Glutamatergic neuron (in vitro differentiated cells): ENCODE measurements around the gene ERFE. TPM values are rescaled to one million over a fixed set of nuclear protein-coding genes. Genes with fewer than 3 reads are reported as not detected.

Source experiments
- DNase-seq: peaks from one replicate; pipeline ENCODE4 v3.0.0; 2022
- H3K27ac Mint-ChIP-seq: one replicate; pipeline ENCODE4 v1.8.0; 2020; ENCODE audit warnings: mild to moderate bottlenecking, mixed read lengths, inconsistent platforms; ENCODE audit not compliant: unreplicated experiment
- H3K27me3 Mint-ChIP-seq: one replicate; pipeline ENCODE4 v1.8.0; 2020; ENCODE audit warnings: mild to moderate bottlenecking, moderate library complexity, mixed read lengths, inconsistent platforms; ENCODE audit not compliant: unreplicated experiment
- H3K36me3 Mint-ChIP-seq: one replicate; pipeline ENCODE4 v1.8.0; 2020; ENCODE audit warnings: mild to moderate bottlenecking, mixed read lengths, inconsistent platforms; ENCODE audit not compliant: unreplicated experiment
- H3K4me1 Mint-ChIP-seq: one replicate; pipeline ENCODE4 v1.8.0; 2020; ENCODE audit warnings: mild to moderate bottlenecking, low read depth, mixed read lengths, inconsistent platforms; ENCODE audit not compliant: unreplicated experiment
- H3K4me3 Mint-ChIP-seq: one replicate; pipeline ENCODE4 v1.8.0; 2020; ENCODE audit warnings: mild to moderate bottlenecking, mixed read lengths, inconsistent platforms; ENCODE audit not compliant: unreplicated experiment
- H3K9me3 Mint-ChIP-seq: one replicate; pipeline ENCODE4 v1.8.0; 2020; ENCODE audit warnings: mild to moderate bottlenecking, moderate library complexity, mixed read lengths, inconsistent platforms; ENCODE audit not compliant: unreplicated experiment
- total RNA-seq: library from RNA; stranded (reverse); fragmentation: NEBNext Ultra II Directional; extraction: Animal tissue kit (Norgen Biotek cat#: 25700); gene quantifications from one replicate; pipeline ENCODE4 v1.2.1, GENCODE V29; 2021; ENCODE audit not compliant: unreplicated experiment
- TF ChIP-seq, protein P1 (sequence below): fragments of 200-600 bp; sonication (generic); IDR thresholded peaks from one replicate; pipeline ENCODE4 v1.5.0; 2021; ENCODE audit not compliant: partially characterized antibody, unreplicated experiment

ERFE gene
- total RNA-seq, 1 donor from 2014 or later, result 12.2 TPM

DNA sequence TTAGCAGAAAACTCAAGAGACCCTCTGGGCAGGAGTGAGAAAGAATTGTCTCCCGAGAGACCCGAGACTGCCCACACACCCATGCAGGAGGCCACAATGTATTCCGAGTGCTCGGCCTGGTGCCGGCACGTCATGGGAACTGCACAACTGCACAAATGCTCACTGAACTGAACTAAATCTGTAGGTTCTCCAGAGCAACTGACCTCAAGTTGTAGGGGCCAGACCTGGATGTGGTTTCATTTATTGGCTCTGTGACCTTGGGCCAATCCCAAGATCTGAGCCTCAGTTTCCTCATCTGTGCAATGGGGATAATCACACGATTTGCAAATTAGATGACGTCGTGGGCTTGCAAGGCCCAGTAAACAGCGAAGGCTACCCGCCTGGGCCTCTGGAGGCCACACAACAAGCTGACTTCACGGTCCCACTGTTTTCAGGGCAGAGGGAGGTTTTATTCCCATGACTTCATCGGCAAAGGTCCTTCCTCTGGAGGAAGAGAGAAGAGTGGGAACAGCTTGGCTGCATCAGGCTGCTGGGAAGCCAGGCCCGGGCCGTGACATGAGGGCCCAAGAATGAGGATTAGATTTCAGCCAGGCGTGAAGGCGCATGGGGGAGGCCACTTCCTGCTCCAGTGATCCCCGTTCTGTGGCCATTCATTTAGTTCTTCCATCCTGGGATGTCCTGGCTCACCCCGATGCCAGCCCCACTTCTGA is 3.6 kb upstream of the ERFE start:
- H3K36me3 Mint-ChIP-seq, result no peaks in the 10 kb centered on the region
- DNase-seq, result no peak
- TF ChIP-seq, protein P1, sequence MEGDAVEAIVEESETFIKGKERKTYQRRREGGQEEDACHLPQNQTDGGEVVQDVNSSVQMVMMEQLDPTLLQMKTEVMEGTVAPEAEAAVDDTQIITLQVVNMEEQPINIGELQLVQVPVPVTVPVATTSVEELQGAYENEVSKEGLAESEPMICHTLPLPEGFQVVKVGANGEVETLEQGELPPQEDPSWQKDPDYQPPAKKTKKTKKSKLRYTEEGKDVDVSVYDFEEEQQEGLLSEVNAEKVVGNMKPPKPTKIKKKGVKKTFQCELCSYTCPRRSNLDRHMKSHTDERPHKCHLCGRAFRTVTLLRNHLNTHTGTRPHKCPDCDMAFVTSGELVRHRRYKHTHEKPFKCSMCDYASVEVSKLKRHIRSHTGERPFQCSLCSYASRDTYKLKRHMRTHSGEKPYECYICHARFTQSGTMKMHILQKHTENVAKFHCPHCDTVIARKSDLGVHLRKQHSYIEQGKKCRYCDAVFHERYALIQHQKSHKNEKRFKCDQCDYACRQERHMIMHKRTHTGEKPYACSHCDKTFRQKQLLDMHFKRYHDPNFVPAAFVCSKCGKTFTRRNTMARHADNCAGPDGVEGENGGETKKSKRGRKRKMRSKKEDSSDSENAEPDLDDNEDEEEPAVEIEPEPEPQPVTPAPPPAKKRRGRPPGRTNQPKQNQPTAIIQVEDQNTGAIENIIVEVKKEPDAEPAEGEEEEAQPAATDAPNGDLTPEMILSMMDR, result no peak
- H3K27ac Mint-ChIP-seq, result no peak overlapping the region
- H3K4me1 Mint-ChIP-seq, result peaks cover 6% of the 10 kb centered on the region
- no peak overlapping the region for H3K4me3 Mint-ChIP-seq
- peaks cover 5% of the 10 kb centered on the region for H3K9me3 Mint-ChIP-seq
- no peaks in the 10 kb centered on the region for H3K27me3 Mint-ChIP-seq

DNA sequence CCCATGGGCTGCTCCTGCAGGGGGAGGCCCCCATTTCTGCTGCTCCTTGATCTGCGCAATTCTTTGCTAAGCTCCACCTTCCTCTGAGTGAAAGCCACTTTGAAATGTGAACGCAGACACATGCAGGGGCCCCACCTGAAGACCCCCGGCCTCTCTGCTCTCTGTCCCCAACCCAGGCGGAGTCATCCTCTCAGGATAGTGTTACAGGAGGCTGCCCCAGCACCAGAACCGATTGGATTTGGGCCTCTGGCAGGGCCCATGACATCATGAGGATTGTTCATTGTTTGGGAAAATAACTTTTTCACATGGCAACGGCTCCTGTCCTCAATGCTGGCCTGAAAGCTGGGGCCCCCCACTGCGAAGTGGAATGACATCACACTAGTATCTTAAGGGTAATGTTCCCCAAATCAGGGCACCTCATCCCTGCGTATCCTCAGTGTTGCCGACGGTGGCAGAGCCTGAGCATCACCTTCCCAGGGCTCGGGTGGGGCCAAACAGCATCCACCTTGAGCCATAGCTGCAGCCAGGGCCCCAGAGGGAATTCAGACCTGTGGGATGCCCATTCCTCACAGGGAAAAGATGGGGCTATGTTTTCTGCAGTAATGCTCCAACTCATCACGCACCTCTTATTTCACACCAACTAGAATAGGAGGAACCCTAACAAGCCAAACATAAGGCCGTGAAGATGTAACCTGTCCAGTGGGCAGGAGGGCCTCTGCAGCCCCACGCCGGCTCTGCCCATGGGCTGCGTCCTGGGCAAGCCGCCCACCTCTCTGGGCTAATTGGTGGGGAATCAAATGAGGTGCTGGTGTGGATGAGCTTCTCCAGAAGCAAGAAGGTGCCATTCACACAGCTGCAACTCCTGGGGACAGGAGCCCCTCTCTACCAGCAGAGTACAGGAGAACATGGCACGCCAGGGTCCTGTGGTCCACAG is 2.7 kb upstream of the ERFE start:
- Mint-ChIP-seq H3K4me1 (peaks cover 10% of the 10 kb centered on the region), H3K27me3 (no peaks in the 10 kb centered on the region), H3K27ac (no peak overlapping the region)

DNA sequence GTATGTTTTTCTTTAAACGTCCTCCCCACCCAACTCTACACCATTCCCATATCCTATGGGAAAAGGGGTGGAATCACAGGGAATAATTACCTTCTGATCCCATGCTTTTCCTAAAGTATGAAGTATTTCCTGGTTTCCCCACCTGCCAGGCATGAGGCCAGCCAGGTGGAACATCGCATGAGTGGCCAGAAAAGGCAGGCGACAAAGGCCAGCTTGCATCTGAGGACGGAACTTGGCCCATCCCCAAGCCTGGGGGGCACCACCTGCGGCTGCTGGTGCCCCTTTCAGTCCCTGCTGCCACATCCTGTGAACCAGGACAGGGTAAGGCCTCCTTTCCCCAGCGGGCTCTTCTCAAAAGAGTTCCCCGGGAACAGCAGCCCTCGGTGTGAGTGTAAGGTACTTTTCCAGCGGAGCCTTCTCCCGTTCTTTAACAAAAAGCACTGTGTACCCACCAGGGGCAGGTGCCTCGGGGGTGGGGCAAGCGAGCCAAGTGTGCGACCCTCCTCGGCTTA is 1.2 kb upstream of the ERFE start:
- Mint-ChIP-seq H3K9me3 (peaks cover 5% of the 10 kb centered on the region), H3K36me3 (no peaks in the 10 kb centered on the region), H3K27ac (no peak overlapping the region)

More for the DNA sequence above, 2.7 kb upstream of the ERFE start:
- DNase-seq, result no peak
- H3K4me3 Mint-ChIP-seq, result no peak overlapping the region
- no peaks in the 10 kb centered on the region for H3K36me3 Mint-ChIP-seq
- H3K9me3 Mint-ChIP-seq, result peaks cover 5% of the 10 kb centered on the region
- TF ChIP-seq, protein P1, result no peak

DNA sequence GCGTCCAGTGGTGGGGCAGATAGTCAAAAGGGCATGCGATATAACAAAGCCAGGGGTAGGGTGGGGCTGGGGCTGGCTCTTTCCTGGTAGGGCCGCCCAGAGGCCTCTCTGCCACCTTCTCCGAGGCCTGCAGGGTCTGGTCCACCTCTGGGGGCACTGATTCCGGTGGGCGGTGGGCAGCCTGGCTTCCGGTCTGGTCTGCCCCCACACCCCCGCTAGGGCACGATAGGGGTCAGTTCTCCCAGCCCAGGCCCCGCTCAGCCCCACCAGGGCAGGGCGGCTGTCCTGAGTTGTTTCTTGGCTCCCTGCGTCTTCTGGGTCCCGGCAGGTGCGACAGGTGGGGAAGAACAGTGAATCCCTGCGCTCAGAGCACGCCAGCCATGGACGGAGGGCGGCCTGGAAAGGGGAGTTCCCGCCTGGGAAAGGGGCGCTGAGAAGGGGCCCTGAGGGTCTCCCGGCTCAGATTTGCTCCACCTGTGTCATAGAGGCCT is 707 bp upstream of the ERFE start:
- no peak overlapping the region for H3K4me3 Mint-ChIP-seq
- H3K27me3 Mint-ChIP-seq, result no peaks in the 10 kb centered on the region
- TF ChIP-seq, protein P1, result no peak
- peaks cover 5% of the 10 kb centered on the region for H3K9me3 Mint-ChIP-seq
- H3K27ac Mint-ChIP-seq, result no peak overlapping the region
- H3K4me1 Mint-ChIP-seq, result peaks cover 10% of the 10 kb centered on the region
- no peaks in the 10 kb centered on the region for H3K36me3 Mint-ChIP-seq
- no peak for DNase-seq

More for the DNA sequence above, 1.2 kb upstream of the ERFE start:
- H3K4me1 Mint-ChIP-seq, result peaks cover 10% of the 10 kb centered on the region
- no peaks in the 10 kb centered on the region for H3K27me3 Mint-ChIP-seq
- H3K4me3 Mint-ChIP-seq, result no peak overlapping the region
- no peak for DNase-seq
- TF ChIP-seq, protein P1, result no peak
